Medulla oblongata (tissue), 1 donor: Measurements from ENCODE around the gene SLC25A10.
"Not testable (repeated sequence)": the region's sequence is repeated elsewhere in the genome, so short reads cannot be mapped to it uniquely, and the experiment has no call there.

Source experiments
- DNase-seq: peaks from one replicate; pipeline ENCODE4 v3.0.0-alpha.2; 2015; ENCODE audit errors: extremely low spot score

SLC25A10 gene

GRCh38 chr17:81720267-81721071, 8.4 kb downstream of the SLC25A10 start:
- no peak for DNase-seq

- DNase-seq: peak; percentile 45
Observed at GRCh38 chr17:81722184-81723120, 10.4 kb downstream of the SLC25A10 start.

GRCh38 chr17:81723651-81724209, 11.6 kb downstream of the SLC25A10 start:
- DNase-seq: no peak

- no peak for DNase-seq
Observed at GRCh38 chr17:81725439-81725838, 13.4 kb downstream of the SLC25A10 start.

GRCh38 chr17:81726004-81726403, 13.9 kb downstream of the SLC25A10 start:
- no peak for DNase-seq

GRCh38 chr17:81727324-81728031, 15.4 kb downstream of the SLC25A10 start:
- DNase-seq: no peak

GRCh38 chr17:81733507-81734404, 21.7 kb downstream of the SLC25A10 start:
- peak; percentile 85 for DNase-seq

GRCh38 chr17:81734405-81735263, 22.6 kb downstream of the SLC25A10 start:
- DNase-seq: no peak

- peak; percentile 46 for DNase-seq
Observed at GRCh38 chr17:81735264-81736102, 23.4 kb downstream of the SLC25A10 start.

GRCh38 chr17:81737947-81738800, 26.1 kb downstream of the SLC25A10 start:
- no peak for DNase-seq

- DNase-seq: no peak
Observed at GRCh38 chr17:81738801-81739393, 26.8 kb downstream of the SLC25A10 start.

- not testable (repeated sequence) for DNase-seq
Observed at GRCh38 chr17:81739593-81739992, 27.5 kb downstream of the SLC25A10 start.

- no peak for DNase-seq
Observed at GRCh38 chr17:81740395-81740961, 28.4 kb downstream of the SLC25A10 start.

- DNase-seq: no peak
Observed at GRCh38 chr17:81741049-81741593, 29.0 kb downstream of the SLC25A10 start.

GRCh38 chr17:81741594-81742452, 29.7 kb downstream of the SLC25A10 start:
- no peak for DNase-seq
